Cardiac muscle cell (in vitro differentiated cells and primary cell): ENCODE measurements around the gene SEC62. TPM values are rescaled to one million over a fixed set of nuclear protein-coding genes. Genes with fewer than 3 reads are reported as not detected.

ENCODE experiments used
- DNase-seq, 2 donors: peaks; one replicate each; pipeline versions ENCODE4 v3.0.0 to v3.0.0-alpha.2; 2010 to 2017; ENCODE audit warnings: low read depth in 1 of 2, low spot score in 1 of 2
- H3K27ac ChIP-seq: fragments of 200-600 bp; sonication (generic); 2 replicates; pipeline ENCODE4 v1.5.1; 2016
- H3K27me3 ChIP-seq: fragments of 200-600 bp; sonication (generic); 2 replicates; pipeline ENCODE4 v1.6.0; 2016; ENCODE audit warnings: control low read depth
- H3K36me3 ChIP-seq: fragments of 200-600 bp; sonication (generic); 2 replicates; pipeline ENCODE4 v1.5.1; 2016; ENCODE audit warnings: control low read depth
- H3K4me1 ChIP-seq: fragments of 200-600 bp; sonication (generic); 2 replicates; pipeline ENCODE4 v1.8.1; 2017; ENCODE audit warnings: low read depth, mild to moderate bottlenecking, mixed run types
- H3K4me3 ChIP-seq: fragments of 200-600 bp; sonication (generic); 2 replicates; pipeline ENCODE4 v1.5.1; 2016; ENCODE audit warnings: mild to moderate bottlenecking
- H3K9me3 ChIP-seq: fragments of 200-600 bp; sonication (generic); 2 replicates; pipeline ENCODE4 v1.5.1; 2017; ENCODE audit warnings: low read depth, mild to moderate bottlenecking, control low read depth
- polyA plus RNA-seq: library from polyadenylated mRNA; unstranded; fragments of >200 nt; fragmentation: Nextera tagmentation; extraction: Ambion mirVana; gene quantifications from 2 replicates; pipeline ENCODE4 v1.2.1, GENCODE V29; 2016
- total RNA-seq: library from RNA; depleted of rRNA; stranded (reverse); fragments of >200 nt; gene quantifications from 2 replicates; pipeline ENCODE4 v1.2.3, GENCODE V29; 2016
- TF ChIP-seq, protein P1 (sequence below): IDR thresholded peaks from 2 replicates; pipeline ENCODE4 v1.5.1; 2012; ENCODE audit warnings: low read depth, mild to moderate bottlenecking, low read length

Gene SEC62
- total and polyA plus RNA-seq, 2 experiments from 2014 or later: 26.7 to 72.2 TPM

DNA sequence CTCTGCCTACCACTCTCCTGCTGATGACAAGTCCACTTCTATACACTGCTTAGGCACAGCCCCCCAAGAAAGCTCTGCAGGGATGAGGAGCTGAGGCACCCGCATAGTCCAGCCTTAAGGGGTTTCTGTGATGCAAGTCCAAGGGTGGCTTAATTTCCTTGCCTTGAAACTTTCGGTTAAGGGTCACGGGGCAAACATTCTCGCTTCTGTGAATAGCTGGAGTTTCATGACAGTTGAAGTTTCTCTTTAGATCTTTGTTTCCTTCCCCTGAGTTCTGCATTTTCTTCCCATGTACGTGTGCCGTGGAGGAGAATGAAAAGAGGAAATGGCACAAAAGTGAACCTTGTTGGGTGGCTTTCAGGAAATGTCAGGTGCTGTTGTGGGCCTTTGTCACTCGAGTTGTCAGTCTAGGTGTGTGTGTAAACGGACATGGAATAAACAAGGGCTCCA lies 78.2 kb downstream of the SEC62 start:
- DNase-seq: no peak
- Histone ChIP-seq H3K27me3 (peaks cover 21% of the 10 kb centered on the region), H3K4me1 (no peaks in the 10 kb centered on the region), H3K27ac (no peak overlapping the region), H3K4me3 (no peak overlapping the region), H3K9me3 (no peaks in the 10 kb centered on the region), H3K36me3 (no peaks in the 10 kb centered on the region)
- TF ChIP-seq, protein P1, sequence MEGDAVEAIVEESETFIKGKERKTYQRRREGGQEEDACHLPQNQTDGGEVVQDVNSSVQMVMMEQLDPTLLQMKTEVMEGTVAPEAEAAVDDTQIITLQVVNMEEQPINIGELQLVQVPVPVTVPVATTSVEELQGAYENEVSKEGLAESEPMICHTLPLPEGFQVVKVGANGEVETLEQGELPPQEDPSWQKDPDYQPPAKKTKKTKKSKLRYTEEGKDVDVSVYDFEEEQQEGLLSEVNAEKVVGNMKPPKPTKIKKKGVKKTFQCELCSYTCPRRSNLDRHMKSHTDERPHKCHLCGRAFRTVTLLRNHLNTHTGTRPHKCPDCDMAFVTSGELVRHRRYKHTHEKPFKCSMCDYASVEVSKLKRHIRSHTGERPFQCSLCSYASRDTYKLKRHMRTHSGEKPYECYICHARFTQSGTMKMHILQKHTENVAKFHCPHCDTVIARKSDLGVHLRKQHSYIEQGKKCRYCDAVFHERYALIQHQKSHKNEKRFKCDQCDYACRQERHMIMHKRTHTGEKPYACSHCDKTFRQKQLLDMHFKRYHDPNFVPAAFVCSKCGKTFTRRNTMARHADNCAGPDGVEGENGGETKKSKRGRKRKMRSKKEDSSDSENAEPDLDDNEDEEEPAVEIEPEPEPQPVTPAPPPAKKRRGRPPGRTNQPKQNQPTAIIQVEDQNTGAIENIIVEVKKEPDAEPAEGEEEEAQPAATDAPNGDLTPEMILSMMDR: no peak

DNA sequence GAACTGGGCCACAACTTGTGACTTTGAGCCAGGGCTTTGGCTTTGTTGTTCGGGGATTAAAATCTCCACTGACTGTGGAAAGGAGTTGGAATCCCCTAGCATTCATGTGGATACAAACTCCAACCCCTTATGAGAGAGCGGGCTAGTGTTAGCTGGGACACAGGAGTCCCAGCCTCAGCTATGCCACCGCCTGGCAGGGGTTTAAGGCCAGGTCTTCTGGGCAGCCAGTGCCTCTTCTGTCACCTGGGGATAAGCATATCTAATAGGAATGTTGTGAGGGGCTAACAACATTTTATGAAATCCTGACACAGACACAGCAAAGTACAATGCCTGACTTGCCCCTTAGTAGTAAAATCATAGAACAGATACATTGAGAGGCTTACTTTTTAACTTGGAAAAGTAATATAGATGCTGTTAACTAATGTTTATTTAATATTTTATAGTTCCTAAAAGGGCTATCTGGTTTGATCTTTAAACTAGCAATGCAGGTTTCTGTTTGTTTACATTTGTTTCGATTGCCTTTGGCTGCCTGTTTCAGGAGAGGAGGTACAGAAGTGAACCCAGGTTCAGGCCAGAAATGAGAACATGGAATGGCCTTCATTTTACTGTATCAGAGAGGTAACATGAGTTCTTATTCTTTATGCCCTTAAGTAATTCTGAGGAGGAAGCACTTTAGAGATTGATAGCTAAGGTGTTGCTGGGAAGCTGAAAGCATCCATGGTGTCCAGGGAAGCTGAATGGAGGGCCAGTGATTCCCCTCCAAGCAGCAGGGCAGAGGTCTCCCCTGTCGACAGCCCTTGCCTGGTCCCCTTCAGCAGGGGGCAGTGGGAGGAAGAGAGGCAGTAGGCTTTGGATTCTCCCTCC lies 79.9 kb downstream of the SEC62 start:
- TF ChIP-seq, protein P1: no peak
- no peaks in the 10 kb centered on the region for H3K9me3 ChIP-seq
- DNase-seq: no peak

DNA sequence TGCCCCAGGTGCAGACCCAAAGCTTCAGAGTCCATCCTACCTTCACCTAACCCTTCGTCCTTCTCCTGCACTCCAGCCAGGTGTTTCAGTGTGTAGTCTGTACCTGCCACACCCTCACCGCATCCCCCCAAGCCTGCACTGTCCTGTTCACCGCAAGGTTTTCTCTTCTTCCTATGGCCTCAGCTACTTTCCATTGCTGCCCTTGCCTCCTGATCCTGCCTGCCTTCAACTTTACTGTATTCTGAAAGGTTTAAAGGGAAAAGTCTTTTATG lies 80.5 kb downstream of the SEC62 start:
- no peak for DNase-seq
- H3K9me3 ChIP-seq: no peaks in the 10 kb centered on the region
- H3K4me3 ChIP-seq: no peak overlapping the region
- no peaks in the 10 kb centered on the region for H3K36me3 ChIP-seq
- TF ChIP-seq, protein P1: no peak
- no peaks in the 10 kb centered on the region for H3K4me1 ChIP-seq
- no peak overlapping the region for H3K27ac ChIP-seq
- peaks cover under 1% of the 10 kb centered on the region for H3K27me3 ChIP-seq

More for the DNA sequence above, 79.9 kb downstream of the SEC62 start:
- H3K36me3 ChIP-seq: no peaks in the 10 kb centered on the region
- peaks cover 6% of the 10 kb centered on the region for H3K27me3 ChIP-seq
- H3K27ac ChIP-seq: no peak overlapping the region
- no peak overlapping the region for H3K4me3 ChIP-seq
- no peaks in the 10 kb centered on the region for H3K4me1 ChIP-seq

Other genes with a start within 250 kb of the SEC62 start
- 7.1 and 45.9 TPM in 2 replicates for gene TERC, start 201.7 kb upstream of the SEC62 start, total RNA-seq
- 0.61 TPM in 1 of 2 replicates, not detected in the other for gene TERC, start 201.7 kb upstream of the SEC62 start, polyA plus RNA-seq
- gene ACTRT3, start 197.2 kb upstream of the SEC62 start, total RNA-seq: 1.7 TPM in 2 replicates
- 1.7 and 2.3 TPM in 2 replicates for gene ACTRT3, start 197.2 kb upstream of the SEC62 start, polyA plus RNA-seq
- gene MYNN, start 193.4 kb upstream of the SEC62 start, total RNA-seq: 7.9 and 16.7 TPM in 2 replicates
- gene MYNN, start 193.4 kb upstream of the SEC62 start, polyA plus RNA-seq: 12.8 and 13.6 TPM in 2 replicates
- gene LRRIQ4, start 153.9 kb upstream of the SEC62 start, total RNA-seq: 0.15 TPM in 1 of 2 replicates, not detected in the other
- gene LRRIQ4, start 153.9 kb upstream of the SEC62 start, polyA plus RNA-seq: 0.34 TPM in 1 of 2 replicates, not detected in the other
- gene LRRC34, start 153.9 kb upstream of the SEC62 start, total RNA-seq: 4.4 and 6.8 TPM in 2 replicates
- 5.2 and 6.9 TPM in 2 replicates for gene LRRC34, start 153.9 kb upstream of the SEC62 start, polyA plus RNA-seq
- not detected in 2 replicates for gene LRRC31, start 96.9 kb upstream of the SEC62 start, total RNA-seq
- gene LRRC31, start 96.9 kb upstream of the SEC62 start, polyA plus RNA-seq: not detected in 2 replicates
- not detected in 2 replicates for gene SAMD7, start 55.2 kb upstream of the SEC62 start, total RNA-seq
- gene SAMD7, start 55.2 kb upstream of the SEC62 start, polyA plus RNA-seq: not detected in 2 replicates
- 0.53 TPM in 1 of 2 replicates, not detected in the other for gene GPR160, start 71.2 kb downstream of the SEC62 start, total RNA-seq
- gene GPR160, start 71.2 kb downstream of the SEC62 start, polyA plus RNA-seq: 2.2 and 2.6 TPM in 2 replicates
- gene PHC3, start 214.9 kb downstream of the SEC62 start, total RNA-seq: 13.6 and 24.5 TPM in 2 replicates
- 25.2 and 43.7 TPM in 2 replicates for gene PHC3, start 214.9 kb downstream of the SEC62 start, polyA plus RNA-seq